ENCODE results near the gene KNTC1.

- TF ChIP-seq CTCF (IDR thresholded peaks at IDR 0.05) (no peak), POLR2A (IDR thresholded peaks at IDR 0.05) (no peak)
Observed at GRCh38 chr12:122646517-122647217, 119.6 kb downstream of the KNTC1 start.

Data from uterus (tissue), 2 donors.